ENCODE data around the gene STAMBP. TPM values are rescaled to one million over a fixed set of nuclear protein-coding genes. Genes with fewer than 3 reads are reported as not detected.

The STAMBP gene
- total and polyA plus RNA-seq, 9 of the 15 experiments (the other 6 are each of a cell fraction or from before 2014, with no cell fraction given): 36.9 to 75.2 (median 48.8) TPM

DNA sequence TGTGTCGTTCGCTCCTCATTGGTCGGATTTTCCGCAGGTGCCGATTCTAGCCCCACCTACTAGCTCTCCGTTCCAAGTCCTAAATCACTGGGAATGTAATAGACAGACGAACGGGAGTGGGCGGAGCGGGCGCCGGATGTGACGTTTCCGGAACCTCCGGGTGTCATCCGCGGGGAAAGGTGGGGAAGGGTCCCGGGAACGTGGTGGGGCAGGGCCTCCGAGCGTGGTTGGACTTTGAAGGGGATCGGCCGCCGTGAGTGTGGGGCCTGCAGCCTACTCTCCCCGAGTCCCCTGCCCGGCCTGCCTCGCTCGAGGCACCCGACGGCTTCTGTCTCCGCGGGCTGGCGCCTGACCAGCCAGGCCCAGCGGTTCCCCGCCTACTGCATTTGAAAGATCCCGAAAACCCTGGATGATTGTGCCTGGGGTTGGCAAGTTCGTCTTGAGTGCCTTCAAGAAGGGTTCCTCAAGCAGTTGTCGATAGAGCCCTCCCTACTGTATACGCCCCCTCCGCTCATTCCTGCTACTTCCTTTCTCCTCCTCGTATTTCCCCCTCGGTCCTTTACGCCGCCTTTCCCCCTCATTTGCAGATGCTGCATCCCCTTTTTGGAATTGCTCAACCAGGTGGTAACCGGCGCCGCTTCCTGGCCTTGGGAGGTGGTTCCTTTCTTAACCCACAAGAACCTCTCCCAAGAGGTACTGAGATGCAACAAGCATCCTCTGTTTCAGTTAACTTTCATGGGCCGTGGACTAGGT lies at the start of gene STAMBP (continued):
- no peak for TF ChIP-seq CBX2 (IDR thresholded peaks at IDR 0.05; ENCODE audit: insufficient read depth, low read length, poor library complexity, severe bottlenecking)
- TF ChIP-seq NFATC3 (IDR thresholded peaks at IDR 0.05): no peak
- TF ChIP-seq TOE1 (IDR thresholded peaks at IDR 0.05; ENCODE audit: borderline replicate concordance): peak; percentile 20; the same call in 1 of the 2 replicates
- TF ChIP-seq TOE1 (CRISPR knock-in tag; IDR thresholded peaks at IDR 0.05; ENCODE audit: borderline replicate concordance, low read depth): no peak
- TF ChIP-seq, protein P1, sequence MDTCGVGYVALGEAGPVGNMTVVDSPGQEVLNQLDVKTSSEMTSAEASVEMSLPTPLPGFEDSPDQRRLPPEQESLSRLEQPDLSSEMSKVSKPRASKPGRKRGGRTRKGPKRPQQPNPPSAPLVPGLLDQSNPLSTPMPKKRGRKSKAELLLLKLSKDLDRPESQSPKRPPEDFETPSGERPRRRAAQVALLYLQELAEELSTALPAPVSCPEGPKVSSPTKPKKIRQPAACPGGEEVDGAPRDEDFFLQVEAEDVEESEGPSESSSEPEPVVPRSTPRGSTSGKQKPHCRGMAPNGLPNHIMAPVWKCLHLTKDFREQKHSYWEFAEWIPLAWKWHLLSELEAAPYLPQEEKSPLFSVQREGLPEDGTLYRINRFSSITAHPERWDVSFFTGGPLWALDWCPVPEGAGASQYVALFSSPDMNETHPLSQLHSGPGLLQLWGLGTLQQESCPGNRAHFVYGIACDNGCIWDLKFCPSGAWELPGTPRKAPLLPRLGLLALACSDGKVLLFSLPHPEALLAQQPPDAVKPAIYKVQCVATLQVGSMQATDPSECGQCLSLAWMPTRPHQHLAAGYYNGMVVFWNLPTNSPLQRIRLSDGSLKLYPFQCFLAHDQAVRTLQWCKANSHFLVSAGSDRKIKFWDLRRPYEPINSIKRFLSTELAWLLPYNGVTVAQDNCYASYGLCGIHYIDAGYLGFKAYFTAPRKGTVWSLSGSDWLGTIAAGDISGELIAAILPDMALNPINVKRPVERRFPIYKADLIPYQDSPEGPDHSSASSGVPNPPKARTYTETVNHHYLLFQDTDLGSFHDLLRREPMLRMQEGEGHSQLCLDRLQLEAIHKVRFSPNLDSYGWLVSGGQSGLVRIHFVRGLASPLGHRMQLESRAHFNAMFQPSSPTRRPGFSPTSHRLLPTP (IDR thresholded peaks at IDR 0.05; ENCODE audit: borderline replicate concordance, extremely low read depth, insufficient read length): no peak
- 0 out of 2 replicates have a peak, but pooled peaks have one; percentile 67 for TF ChIP-seq ERF (CRISPR knock-in tag; IDR thresholded peaks at IDR 0.05)
- TF ChIP-seq MAZ (CRISPR knock-in tag; conservative IDR thresholded peaks at IDR 0.05 in 1 of 2, IDR thresholded peaks at IDR 0.05 in 1 of 2): peak; percentile 15 to 45; a peak in 2 of 4 replicates
- 0 out of 2 replicates have a peak, but pooled peaks have one; percentile 15 for TF ChIP-seq LARP7 (IDR thresholded peaks at IDR 0.05)
- no peak for TF ChIP-seq ZNF146 (CRISPR knock-in tag; IDR thresholded peaks at IDR 0.05; ENCODE audit: unreplicated experiment)
- no peak for TF ChIP-seq NONO (IDR thresholded peaks at IDR 0.05; ENCODE audit: low read depth in 2 of 2, low read length in 1 of 2)
- TF ChIP-seq NCOA6 (IDR thresholded peaks at IDR 0.05): no peak
- TF ChIP-seq ZFX (CRISPR knock-in tag; IDR thresholded peaks at IDR 0.05): peak; percentile 83
- peak; percentile 99 for TF ChIP-seq MEIS2 (IDR thresholded peaks at IDR 0.05; ENCODE audit: partially characterized antibody)
- TF ChIP-seq ZNF57 (CRISPR knock-in tag; IDR thresholded peaks at IDR 0.05): no peak
- TF ChIP-seq ZNF12 (CRISPR knock-in tag; IDR thresholded peaks at IDR 0.05): no peak
- no peak for TF ChIP-seq HMG20B (CRISPR knock-in tag; IDR thresholded peaks at IDR 0.05)
- TF ChIP-seq, protein P2, sequence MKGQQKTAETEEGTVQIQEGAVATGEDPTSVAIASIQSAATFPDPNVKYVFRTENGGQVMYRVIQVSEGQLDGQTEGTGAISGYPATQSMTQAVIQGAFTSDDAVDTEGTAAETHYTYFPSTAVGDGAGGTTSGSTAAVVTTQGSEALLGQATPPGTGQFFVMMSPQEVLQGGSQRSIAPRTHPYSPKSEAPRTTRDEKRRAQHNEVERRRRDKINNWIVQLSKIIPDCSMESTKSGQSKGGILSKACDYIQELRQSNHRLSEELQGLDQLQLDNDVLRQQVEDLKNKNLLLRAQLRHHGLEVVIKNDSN (CRISPR knock-in tag; IDR thresholded peaks at IDR 0.05): peak; percentile 71
- TF ChIP-seq, protein P3, sequence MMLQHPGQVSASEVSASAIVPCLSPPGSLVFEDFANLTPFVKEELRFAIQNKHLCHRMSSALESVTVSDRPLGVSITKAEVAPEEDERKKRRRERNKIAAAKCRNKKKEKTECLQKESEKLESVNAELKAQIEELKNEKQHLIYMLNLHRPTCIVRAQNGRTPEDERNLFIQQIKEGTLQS (IDR thresholded peaks at IDR 0.05): no peak; the same call in 1 of the 2 replicates
- TF ChIP-seq, protein P3 (CRISPR knock-in tag; conservative IDR thresholded peaks at IDR 0.05): peak; percentile 71; the same call in 1 of the 2 replicates
- TF ChIP-seq, protein P4, sequence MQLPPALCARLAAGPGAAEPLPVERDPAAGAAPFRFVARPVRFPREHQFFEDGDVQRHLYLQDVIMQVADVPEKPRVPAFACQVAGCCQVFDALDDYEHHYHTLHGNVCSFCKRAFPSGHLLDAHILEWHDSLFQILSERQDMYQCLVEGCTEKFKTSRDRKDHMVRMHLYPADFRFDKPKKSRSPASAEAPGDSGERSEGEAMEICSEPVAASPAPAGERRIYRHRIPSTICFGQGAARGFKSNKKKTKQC (CRISPR knock-in tag; IDR thresholded peaks at IDR 0.05): no peak
- TF ChIP-seq KLF16 (IDR thresholded peaks at IDR 0.05): no peak
- no peak for TF ChIP-seq MAFF (IDR thresholded peaks at IDR 0.05; ENCODE audit: low read length)
- TF ChIP-seq SUPT5H (IDR thresholded peaks at IDR 0.05): peak; percentile 89
- TF ChIP-seq PML (IDR thresholded peaks at IDR 0.05; ENCODE audit: low read length): peak; percentile 76; the same call in 1 of the 2 replicates
- peak; percentile 78 for TF ChIP-seq BHLHE40 (IDR thresholded peaks at IDR 0.05; ENCODE audit: low read length)
- 0 out of 2 replicates have a peak, but pooled peaks have one; percentile 15 for TF ChIP-seq DPF2 (IDR thresholded peaks at IDR 0.05)
